ENCODE measurements around the gene PKNOX1.
"Not testable (repeated sequence)": the region's sequence is repeated elsewhere in the genome, so short reads cannot be mapped to it uniquely, and the experiment has no call there.

The PKNOX1 gene

GRCh38 chr21:42991992-42992740 is 17.8 kb downstream of the PKNOX1 start:
- Histone ChIP-seq H3K36me3 (no peaks in the 10 kb centered on the region), H3K27ac (no peak overlapping the region), H3K9me3 (no peaks in the 10 kb centered on the region), H3K4me3 (no peak overlapping the region), H3K4me1 (peaks cover 0 to 17% (median 2%) of the 10 kb centered on the region in 4 donors), H3K27me3 (no peaks in the 10 kb centered on the region)
- DNase-seq, result peak; percentile 29 to 41
- no peak for TF ChIP-seq CTCF (IDR thresholded peaks at IDR 0.05)
- intact Hi-C loops (cut with DNase I; ENCODE audit: low total_unique reads), result no loop called here

- no peak overlapping the region for H3K27ac ChIP-seq
- H3K9me3 ChIP-seq, result no peaks in the 10 kb centered on the region
- DNase-seq, result peak in 1 of 2 donors; percentile 39
- intact Hi-C loops (cut with DNase I; ENCODE audit: low total_unique reads), result no loop called here
- no peaks in the 10 kb centered on the region for H3K36me3 ChIP-seq
- TF ChIP-seq CTCF (IDR thresholded peaks at IDR 0.05), result no peak
- peaks cover 0 to 25% (median 5%) of the 10 kb centered on the region in 4 donors for H3K4me1 ChIP-seq
- no peaks in the 10 kb centered on the region for H3K27me3 ChIP-seq
- H3K4me3 ChIP-seq, result no peak overlapping the region
Measured at GRCh38 chr21:42993051-42993712, 18.8 kb downstream of the PKNOX1 start.

GRCh38 chr21:42997053-42997452 is 22.7 kb downstream of the PKNOX1 start:
- H3K4me1 ChIP-seq, result peaks cover 0 to 37% (median 16%) of the 10 kb centered on the region in 4 donors
- no peak overlapping the region for H3K4me3 ChIP-seq
- H3K27me3 ChIP-seq, result no peaks in the 10 kb centered on the region
- intact Hi-C loops (cut with DNase I; ENCODE audit: low total_unique reads), result no loop called here
- no peak for TF ChIP-seq CTCF (IDR thresholded peaks at IDR 0.05)
- H3K9me3 ChIP-seq, result peaks cover 0 to 7% (median 0%) of the 10 kb centered on the region in 3 donors
- H3K36me3 ChIP-seq, result no peaks in the 10 kb centered on the region
- peak overlapping the region; percentile 54 to 65 for H3K27ac ChIP-seq
- peak; percentile 81 for DNase-seq

- intact Hi-C loops (cut with DNase I; ENCODE audit: low total_unique reads); H3K4me3 ChIP-seq; H3K27me3 ChIP-seq; H3K9me3 ChIP-seq; DNase-seq; H3K36me3 ChIP-seq: not testable (repeated sequence)
- Histone ChIP-seq H3K4me1 (peaks cover 0 to 30% (median 16%) of the 10 kb centered on the region in 4 donors), H3K27ac (peak overlapping the region; percentile 54 to 65)
Measured at GRCh38 chr21:42997983-42998382, 23.6 kb downstream of the PKNOX1 start.

GRCh38 chr21:42999152-42999551 is 24.8 kb downstream of the PKNOX1 start:
- intact Hi-C loops (cut with DNase I; ENCODE audit: low total_unique reads); DNase-seq; H3K4me3 ChIP-seq; H3K36me3 ChIP-seq; H3K27ac ChIP-seq; H3K27me3 ChIP-seq; H3K9me3 ChIP-seq: not testable (repeated sequence)
- peaks cover 0 to 27% (median 16%) of the 10 kb centered on the region in 4 donors for H3K4me1 ChIP-seq

GRCh38 chr21:43000041-43000440 is 25.7 kb downstream of the PKNOX1 start:
- DNase-seq, H3K9me3 ChIP-seq, H3K4me3 ChIP-seq, H3K27ac ChIP-seq, H3K27me3 ChIP-seq: not testable (repeated sequence)
- peaks cover 4 to 11% (median 8%) of the 10 kb centered on the region in 3 donors for H3K36me3 ChIP-seq
- H3K4me1 ChIP-seq, result peaks cover 0 to 27% (median 16%) of the 10 kb centered on the region in 4 donors
- intact Hi-C loops (cut with DNase I; ENCODE audit: low total_unique reads), result loop anchor here (5.0 kb wide), 1 partner anchor 663 kb away; no protein-coding TSS in a partner anchor

GRCh38 chr21:43001316-43001715 is 27.0 kb downstream of the PKNOX1 start:
- DNase-seq, result peak in 1 of 2 donors; percentile 77
- H3K9me3 ChIP-seq, result peaks cover 0 to 7% (median 0%) of the 10 kb centered on the region in 3 donors
- TF ChIP-seq CTCF (IDR thresholded peaks at IDR 0.05), result no peak
- peaks cover 0 to 26% (median 16%) of the 10 kb centered on the region in 4 donors for H3K4me1 ChIP-seq
- intact Hi-C loops (cut with DNase I; ENCODE audit: low total_unique reads), result loop anchor here (5.0 kb wide), 1 partner anchor 664 kb away; no protein-coding TSS in a partner anchor
- H3K27me3 ChIP-seq, result no peaks in the 10 kb centered on the region
- H3K27ac ChIP-seq, result peak overlapping the region; percentile 58 to 64
- no peak overlapping the region for H3K4me3 ChIP-seq
- peaks cover 4 to 18% (median 9%) of the 10 kb centered on the region in 3 donors for H3K36me3 ChIP-seq

Data from tibial artery (tissue), 4 donors.